Esophagus squamous epithelium (tissue), 4 donors: Measurements from ENCODE around the gene PRRT1B.

Experiments
- CTCF ChIP-seq, 6 experiments: fragments of 450-650 bp in 4 of 6; fragments of 200-600 bp in 2 of 6; sonication (generic) in 2 of 6; IDR thresholded peaks; one replicate each; pipeline ENCODE4 v1.5.1; 2016 to 2019; ENCODE audit warnings: antibody characterized with exemption in 6 of 6, mild to moderate bottlenecking in 4 of 6, moderate library complexity in 4 of 6
- POLR2A ChIP-seq, 4 donors: fragments of 450-650 bp; IDR thresholded peaks; one replicate each; pipeline ENCODE4 v1.6.1; 2017; ENCODE audit warnings: antibody characterized with exemption in 4 of 4, mild to moderate bottlenecking in 4 of 4, moderate library complexity in 3 of 4

- TF ChIP-seq POLR2A (IDR thresholded peaks at IDR 0.05) = no peak
- no peak for TF ChIP-seq CTCF (IDR thresholded peaks at IDR 0.05)
These were observed 17.0 kb downstream of the PRRT1B start for GRCh38 chr9:131562032-131562959.
